ENCODE results near the gene PLA2G4D.

GRCh38 chr15:42135351-42135750 lies 41.0 kb upstream of the PLA2G4D start:
- TF ChIP-seq POLR2A (IDR thresholded peaks at IDR 0.05) (no peak), CTCF (IDR thresholded peaks at IDR 0.05) (no peak)
